GM19025 (cell line): Measurements from ENCODE around the gene CFAP43.

Source experiments
- ATAC-seq: cut with Tn5 transposase; IDR thresholded peaks from one replicate; pipeline ENCODE4 v1.9.1; 2021; ENCODE audit warnings: mild to moderate bottlenecking, low read depth, moderate library complexity; ENCODE audit not compliant: unreplicated experiment

Gene CFAP43

GRCh38 chr10:104150139-104150538 is 82.0 kb downstream of the CFAP43 start:
- ATAC-seq = no peak

GRCh38 chr10:104146882-104147281 is 85.3 kb downstream of the CFAP43 start:
- ATAC-seq = no peak

GRCh38 chr10:104144931-104145330 is 87.2 kb downstream of the CFAP43 start:
- no peak for ATAC-seq

GRCh38 chr10:104143829-104144228 is 88.3 kb downstream of the CFAP43 start:
- ATAC-seq = no peak

- no peak for ATAC-seq
These were observed 90.1 kb downstream of the CFAP43 start for GRCh38 chr10:104142081-104142480.

GRCh38 chr10:104139221-104139620 is 92.9 kb downstream of the CFAP43 start:
- ATAC-seq = no peak

- ATAC-seq = no peak
These were observed 94.0 kb downstream of the CFAP43 start for GRCh38 chr10:104138131-104138530.

- ATAC-seq = no peak
These were observed 102.1 kb downstream of the CFAP43 start for GRCh38 chr10:104130041-104130440.

- no peak for ATAC-seq
These were observed 104.0 kb downstream of the CFAP43 start for GRCh38 chr10:104128214-104128613.

GRCh38 chr10:104127411-104127810 is 104.8 kb downstream of the CFAP43 start:
- ATAC-seq = no peak

- ATAC-seq = no peak
These were observed 108.8 kb downstream of the CFAP43 start for GRCh38 chr10:104123397-104123796.

- no peak for ATAC-seq
These were observed 109.7 kb downstream of the CFAP43 start for GRCh38 chr10:104122225-104123107.

- ATAC-seq = peak; percentile 92
These were observed 110.5 kb downstream of the CFAP43 start, which contains the start of gene SFR1 for GRCh38 chr10:104121485-104122224. Gene SFR1 (plus strand): TSS chr10:104122171. CDS start chr10:104122184, 13 bp downstream.

- peak; percentile 33 for ATAC-seq
These were observed 111.2 kb downstream of the CFAP43 start for GRCh38 chr10:104120903-104121484.

GRCh38 chr10:104120512-104120902 is 111.7 kb downstream of the CFAP43 start:
- no peak for ATAC-seq

- ATAC-seq = no peak
These were observed 112.2 kb downstream of the CFAP43 start for GRCh38 chr10:104119996-104120395.

GRCh38 chr10:104117839-104118323 is 114.3 kb downstream of the CFAP43 start:
- no peak for ATAC-seq

GRCh38 chr10:104113376-104113956 is 118.7 kb downstream of the CFAP43 start:
- ATAC-seq = no peak

- peak; percentile 95 for ATAC-seq
These were observed 122.1 kb downstream of the CFAP43 start for GRCh38 chr10:104109908-104110662.

- ATAC-seq = no peak
These were observed 127.2 kb downstream of the CFAP43 start for GRCh38 chr10:104104926-104105325.
